Keratinocyte (primary cell): ENCODE results near the gene LUZP4. TPM values are rescaled to one million over a fixed set of nuclear protein-coding genes. Genes with fewer than 3 reads are reported as not detected.

Experiments
- DNase-seq: peaks from one replicate; pipeline ENCODE4 v3.0.0-alpha.2; 2011; ENCODE audit warnings: low read depth, missing footprints, low spot score
- FAIRE-seq: peaks from 2 replicates; lab custom pipeline; 2011; peaks lifted over from hg19 to GRCh38; lab: Jason Lieb, UNC
- H2AFZ ChIP-seq: 2 replicates; pipeline ENCODE4 v1.6.0; 2012; ENCODE audit warnings: low read length, control low read depth, inconsistent platforms; ENCODE audit not compliant: control insufficient read depth
- H3K27ac ChIP-seq: 2 replicates; pipeline ENCODE4 v1.5.1; 2011; ENCODE audit warnings: low read length; ENCODE audit not compliant: control insufficient read depth, insufficient read depth
- H3K27me3 ChIP-seq: 3 replicates; pipeline ENCODE4 v1.6.0; 2011; ENCODE audit warnings: low read length; ENCODE audit not compliant: control insufficient read depth, insufficient read depth; ENCODE audit errors: extremely low read depth
- H3K36me3 ChIP-seq, 2 experiments: 2 replicates in 1 of 2; 3 replicates in 1 of 2; pipeline ENCODE4 v1.5.1; 2011; ENCODE audit warnings: low read length in 2 of 2, mild to moderate bottlenecking in 1 of 2; ENCODE audit not compliant: control insufficient read depth in 2 of 2, insufficient read depth in 2 of 2; ENCODE audit errors: extremely low read depth in 1 of 2
- H3K4me1 ChIP-seq: 3 replicates; pipeline ENCODE4 v1.5.1; 2011; ENCODE audit warnings: low read length; ENCODE audit not compliant: control insufficient read depth, insufficient read depth; ENCODE audit errors: extremely low read depth
- H3K4me2 ChIP-seq: 3 replicates; pipeline ENCODE4 v1.6.0; 2011; ENCODE audit warnings: low read depth, low read length; ENCODE audit not compliant: control insufficient read depth, insufficient read depth; ENCODE audit errors: extremely low read depth
- H3K4me3 ChIP-seq, 3 experiments: fragments of 200-600 bp in 1 of 3; sonication (generic) in 1 of 3; 2 replicates in 2 of 3; 3 replicates in 1 of 3; pipeline ENCODE4 v1.5.1; 2011 to 2016; ENCODE audit warnings: low read length in 3 of 3, mild to moderate bottlenecking in 3 of 3, control low read depth in 2 of 3, inconsistent platforms in 1 of 3, low read depth in 1 of 3, mixed read lengths in 1 of 3, mixed run types in 1 of 3, moderate library complexity in 1 of 3; ENCODE audit not compliant: control insufficient read depth in 2 of 3, insufficient read depth in 2 of 3; ENCODE audit errors: extremely low read depth in 1 of 3
- H3K79me2 ChIP-seq: 2 replicates; pipeline ENCODE4 v1.6.0; 2012; ENCODE audit warnings: low read length; ENCODE audit not compliant: control insufficient read depth, insufficient read depth
- H3K9ac ChIP-seq: 3 replicates; pipeline ENCODE4 v1.6.0; 2011; ENCODE audit warnings: low read length; ENCODE audit not compliant: control insufficient read depth, insufficient read depth; ENCODE audit errors: extremely low read depth
- H3K9me1 ChIP-seq: 3 replicates; pipeline ENCODE4 v1.6.0; 2011; ENCODE audit warnings: low read length; ENCODE audit not compliant: control insufficient read depth, insufficient read depth; ENCODE audit errors: extremely low read depth
- H3K9me3 ChIP-seq: 2 replicates; pipeline ENCODE4 v1.5.1; 2012; ENCODE audit warnings: low read depth, low read length; ENCODE audit not compliant: control insufficient read depth
- H4K20me1 ChIP-seq: 3 replicates; pipeline ENCODE4 v1.6.0; 2011; ENCODE audit warnings: low read length; ENCODE audit not compliant: control insufficient read depth, insufficient read depth; ENCODE audit errors: extremely low read depth
- EZH2 ChIP-seq: IDR thresholded peaks from one replicate; pipeline ENCODE4 v1.6.1; 2012; ENCODE audit warnings: inconsistent platforms, mild to moderate bottlenecking, low read length, moderate library complexity
- dilution Hi-C: fragments of 300-500 bp; cut with MboI; formaldehyde crosslinking; loops from one replicate; pipeline ENCODE4 v1.7.0; 2020; ENCODE audit warnings: low sequenced_read_pairs; ENCODE audit not compliant: extremely low pct_ligation_motif_present
- polyA plus RNA-seq, 5 experiments: library from polyadenylated mRNA; depleted of rRNA in 3 of 5; stranded (reverse) in 3 of 5; stranded (forward) in 1 of 5; unstranded in 1 of 5; fragments of >200 nt; gene quantifications; 1 replicate in 1 of 5; 2 replicates in 3 of 5; 3 replicates in 1 of 5; pipeline versions ENCODE4 v1.2.1 to v1.2.3, GENCODE V29; 2011 to 2012; ENCODE audit warnings: missing spikeins in 2 of 5, low read depth in 1 of 5, low replicate concordance in 1 of 5
- TF ChIP-seq, protein P1 (sequence below), 3 experiments: IDR thresholded peaks in 1 of 3; conservative IDR thresholded peaks in 1 of 3; optimal IDR thresholded peaks in 1 of 3; 2 replicates in 2 of 3; 3 replicates in 1 of 3; pipeline versions ENCODE3 to v1.5.1; 2011; ENCODE audit warnings: low read length in 3 of 3, mild to moderate bottlenecking in 3 of 3, moderate library complexity in 2 of 3, control low read depth in 1 of 3, inconsistent platforms in 1 of 3; ENCODE audit not compliant: insufficient read depth in 2 of 3; ENCODE audit errors: extremely low read depth in 1 of 3

Gene LUZP4
- polyA plus RNA-seq, 1 donor (not counting 4 experiments of a cell fraction or from before 2014, with no cell fraction given), result not detected

DNA sequence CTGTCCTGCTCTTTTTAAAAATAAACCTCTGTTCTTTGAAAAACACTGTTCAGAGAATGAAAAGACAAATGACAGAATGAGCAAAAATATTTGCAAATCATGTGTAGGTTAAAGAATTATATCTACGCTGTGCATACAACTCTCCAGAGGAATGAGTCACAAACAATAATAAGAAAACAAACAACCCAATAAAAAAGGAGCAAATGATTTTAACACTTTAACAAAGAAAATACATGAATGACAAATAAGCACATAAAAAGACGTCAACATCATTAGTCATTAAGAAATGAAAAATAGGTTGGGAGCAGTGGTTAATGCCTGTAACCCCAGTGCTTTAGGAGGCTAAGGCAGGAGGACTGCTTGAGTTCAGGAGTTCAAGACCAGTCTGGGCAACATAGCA, 34.5 kb upstream of the LUZP4 start:
- FAIRE-seq (no peak), DNase-seq (no peak)

DNA sequence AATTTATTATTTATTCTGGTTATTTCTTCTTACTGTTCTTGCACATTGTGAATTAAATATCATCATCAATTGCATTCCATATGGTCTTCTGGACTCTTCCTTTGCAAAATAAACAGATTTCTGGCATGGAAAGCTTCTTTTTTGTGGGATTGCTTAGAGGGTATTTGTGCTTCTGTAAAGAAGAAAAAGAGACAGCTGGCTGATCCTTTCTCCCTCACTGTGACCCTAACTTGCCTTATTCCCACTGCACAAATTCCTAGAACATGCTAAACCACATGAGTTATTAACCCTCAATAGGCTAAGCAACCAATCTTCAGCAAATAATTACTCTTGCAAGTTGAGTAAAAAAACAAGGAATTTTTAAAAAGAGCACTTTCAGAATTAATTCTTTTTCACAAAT, 31.8 kb upstream of the LUZP4 start:
- DNase-seq, result no peak
- Histone ChIP-seq H3K27ac (no peak overlapping the region), H3K36me3 (no peaks in the 10 kb centered on the region), H3K9me3 (no peaks in the 10 kb centered on the region), H3K9ac (no peak overlapping the region), H3K4me2 (no peak overlapping the region), H3K4me1 (no peaks in the 10 kb centered on the region), H3K79me2 (no peaks in the 10 kb centered on the region), H3K9me1 (no peaks in the 10 kb centered on the region), H4K20me1 (no peaks in the 10 kb centered on the region), H3K4me3 (no peak overlapping the region), H3K27me3 (peaks cover 6% of the 10 kb centered on the region), H2AFZ (no peak overlapping the region)
- dilution Hi-C loops, result no loop called here
- no peak for TF ChIP-seq EZH2
- TF ChIP-seq, protein P1, sequence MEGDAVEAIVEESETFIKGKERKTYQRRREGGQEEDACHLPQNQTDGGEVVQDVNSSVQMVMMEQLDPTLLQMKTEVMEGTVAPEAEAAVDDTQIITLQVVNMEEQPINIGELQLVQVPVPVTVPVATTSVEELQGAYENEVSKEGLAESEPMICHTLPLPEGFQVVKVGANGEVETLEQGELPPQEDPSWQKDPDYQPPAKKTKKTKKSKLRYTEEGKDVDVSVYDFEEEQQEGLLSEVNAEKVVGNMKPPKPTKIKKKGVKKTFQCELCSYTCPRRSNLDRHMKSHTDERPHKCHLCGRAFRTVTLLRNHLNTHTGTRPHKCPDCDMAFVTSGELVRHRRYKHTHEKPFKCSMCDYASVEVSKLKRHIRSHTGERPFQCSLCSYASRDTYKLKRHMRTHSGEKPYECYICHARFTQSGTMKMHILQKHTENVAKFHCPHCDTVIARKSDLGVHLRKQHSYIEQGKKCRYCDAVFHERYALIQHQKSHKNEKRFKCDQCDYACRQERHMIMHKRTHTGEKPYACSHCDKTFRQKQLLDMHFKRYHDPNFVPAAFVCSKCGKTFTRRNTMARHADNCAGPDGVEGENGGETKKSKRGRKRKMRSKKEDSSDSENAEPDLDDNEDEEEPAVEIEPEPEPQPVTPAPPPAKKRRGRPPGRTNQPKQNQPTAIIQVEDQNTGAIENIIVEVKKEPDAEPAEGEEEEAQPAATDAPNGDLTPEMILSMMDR (optimal IDR thresholded peaks at IDR 0.05 in 1 of 3, IDR thresholded peaks at IDR 0.05 in 1 of 3, conservative IDR thresholded peaks at IDR 0.05 in 1 of 3; ENCODE audit: extremely low read depth in 1 of 3, insufficient read depth in 2 of 3, low read length in 3 of 3), result no peak
- no peak for FAIRE-seq

More for the DNA sequence above, 34.5 kb upstream of the LUZP4 start:
- Histone ChIP-seq H3K4me2 (no peak overlapping the region), H3K36me3 (no peaks in the 10 kb centered on the region), H3K4me1 (no peaks in the 10 kb centered on the region), H3K9me3 (no peaks in the 10 kb centered on the region), H2AFZ (no peak overlapping the region), H3K9me1 (no peaks in the 10 kb centered on the region), H4K20me1 (no peaks in the 10 kb centered on the region), H3K79me2 (no peaks in the 10 kb centered on the region), H3K27ac (no peak overlapping the region), H3K27me3 (peaks cover 6% of the 10 kb centered on the region), H3K9ac (no peak overlapping the region), H3K4me3 (no peak overlapping the region)
- TF ChIP-seq EZH2, result no peak
- TF ChIP-seq, protein P1 (optimal IDR thresholded peaks at IDR 0.05 in 1 of 3, IDR thresholded peaks at IDR 0.05 in 1 of 3, conservative IDR thresholded peaks at IDR 0.05 in 1 of 3; ENCODE audit: extremely low read depth in 1 of 3, insufficient read depth in 2 of 3, low read length in 3 of 3), result no peak
- dilution Hi-C loops, result no loop called here
